KG1 (cell line): ENCODE results near the gene HOXA7.

Experiments used
- DNase-seq: peaks from one replicate; lab custom pipeline; 2025; lab: John Stamatoyannopoulos, UW

The HOXA7 gene

GRCh38 chr7:27118580-27118979 is 37.9 kb downstream of the HOXA7 start:
- DNase-seq, result no peak

- DNase-seq, result no peak
Measured at GRCh38 chr7:27117887-27118491, 38.5 kb downstream of the HOXA7 start.

- no peak for DNase-seq
Measured at GRCh38 chr7:27116962-27117886, 39.3 kb downstream of the HOXA7 start.

- DNase-seq, result no peak
Measured at GRCh38 chr7:27116031-27116961, 40.2 kb downstream of the HOXA7 start.

GRCh38 chr7:27115221-27116026 is 41.1 kb downstream of the HOXA7 start:
- no peak for DNase-seq

DNA sequence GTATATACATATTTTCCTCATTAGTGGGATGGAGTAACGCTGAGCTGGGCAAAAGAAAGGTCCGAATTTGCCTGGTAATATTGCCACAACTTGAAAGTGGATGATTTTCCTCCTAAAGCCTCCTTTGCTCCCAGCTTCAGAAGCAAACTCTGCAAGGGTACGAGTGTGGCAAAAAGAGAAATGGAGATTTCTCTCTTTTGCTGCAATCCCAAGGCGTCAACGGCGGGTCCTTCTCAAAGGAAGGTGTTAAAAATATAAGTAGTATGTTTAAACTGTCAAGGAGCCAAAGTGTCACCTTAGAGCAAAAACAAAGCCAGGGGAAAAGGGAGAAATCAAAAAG is 41.6 kb downstream of the HOXA7 start:
- DNase-seq, result no peak

GRCh38 chr7:27113991-27114769 is 42.3 kb downstream of the HOXA7 start:
- no peak for DNase-seq

DNA sequence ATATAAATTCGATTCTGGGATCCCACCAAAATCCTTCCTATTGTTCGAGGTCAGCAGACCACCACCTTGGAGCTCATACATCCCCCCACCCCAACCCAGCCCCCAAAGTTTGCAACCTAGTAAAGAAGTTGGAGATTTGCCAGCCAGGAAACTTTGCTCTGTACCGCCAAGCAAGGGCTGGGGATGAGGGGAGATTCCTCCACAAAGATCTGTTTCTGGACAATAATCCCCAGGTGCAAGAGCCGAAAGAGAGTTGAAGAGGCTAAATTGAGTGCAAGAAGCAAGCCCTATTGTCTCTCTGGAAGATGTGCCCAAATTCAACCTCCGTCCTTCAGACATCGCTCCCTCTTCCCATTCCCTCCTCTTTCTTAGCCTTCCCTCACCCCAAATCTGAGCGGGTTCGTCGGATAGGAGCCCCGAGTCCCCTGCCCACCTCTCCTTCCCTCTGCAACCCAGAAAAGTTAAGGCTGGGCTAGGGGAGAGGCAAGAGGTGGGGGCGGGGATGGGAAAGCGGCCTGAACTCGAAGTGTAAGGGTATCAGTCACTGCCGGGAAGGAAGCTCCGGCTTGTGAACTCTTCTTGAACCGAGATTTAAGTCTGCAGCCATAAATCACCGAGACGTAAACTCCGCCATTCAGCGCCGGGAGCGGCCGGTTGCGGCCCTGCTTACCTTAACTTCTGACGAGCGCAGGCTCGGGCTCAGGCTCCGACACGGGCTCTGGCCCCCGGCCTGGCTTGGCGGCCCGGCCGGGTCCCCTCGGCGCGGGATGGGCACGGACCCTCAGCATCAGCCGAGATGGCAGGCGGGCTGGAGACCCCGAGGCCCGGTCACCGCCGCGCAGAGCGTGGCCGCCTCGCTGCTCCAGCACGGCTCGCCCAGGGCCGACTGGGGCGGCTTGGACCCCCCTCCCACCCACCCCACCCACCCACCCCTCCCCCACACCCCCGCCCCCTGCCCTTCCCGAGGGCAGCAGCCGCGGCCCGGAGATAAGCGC is 43.2 kb downstream of the HOXA7 start:
- DNase-seq, result no peak

DNA sequence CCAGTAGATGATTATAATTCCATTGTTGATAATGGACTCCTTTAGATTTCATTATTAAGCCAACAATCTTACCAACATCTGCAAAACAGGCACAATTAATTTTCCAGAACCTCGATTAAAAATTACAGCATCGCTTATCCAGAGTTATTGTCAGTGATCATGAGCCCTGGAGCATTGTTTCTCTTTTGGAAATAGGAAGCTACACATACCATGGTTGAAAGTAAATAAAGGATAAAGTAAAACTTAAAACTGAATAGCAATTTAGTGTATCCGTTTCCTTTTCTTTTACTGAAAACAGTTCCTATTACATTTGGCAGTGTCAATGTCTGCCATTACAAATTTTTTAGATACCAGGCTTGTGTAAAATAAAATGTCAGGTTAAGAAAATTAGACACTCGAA is 44.1 kb downstream of the HOXA7 start:
- no peak for DNase-seq

- no peak for DNase-seq
Measured at GRCh38 chr7:27111751-27112277, 44.7 kb downstream of the HOXA7 start.

- DNase-seq, result no peak
Measured at GRCh38 chr7:27111042-27111750, 45.3 kb downstream of the HOXA7 start.

GRCh38 chr7:27110186-27111031 is 46.1 kb downstream of the HOXA7 start:
- no peak for DNase-seq

DNA sequence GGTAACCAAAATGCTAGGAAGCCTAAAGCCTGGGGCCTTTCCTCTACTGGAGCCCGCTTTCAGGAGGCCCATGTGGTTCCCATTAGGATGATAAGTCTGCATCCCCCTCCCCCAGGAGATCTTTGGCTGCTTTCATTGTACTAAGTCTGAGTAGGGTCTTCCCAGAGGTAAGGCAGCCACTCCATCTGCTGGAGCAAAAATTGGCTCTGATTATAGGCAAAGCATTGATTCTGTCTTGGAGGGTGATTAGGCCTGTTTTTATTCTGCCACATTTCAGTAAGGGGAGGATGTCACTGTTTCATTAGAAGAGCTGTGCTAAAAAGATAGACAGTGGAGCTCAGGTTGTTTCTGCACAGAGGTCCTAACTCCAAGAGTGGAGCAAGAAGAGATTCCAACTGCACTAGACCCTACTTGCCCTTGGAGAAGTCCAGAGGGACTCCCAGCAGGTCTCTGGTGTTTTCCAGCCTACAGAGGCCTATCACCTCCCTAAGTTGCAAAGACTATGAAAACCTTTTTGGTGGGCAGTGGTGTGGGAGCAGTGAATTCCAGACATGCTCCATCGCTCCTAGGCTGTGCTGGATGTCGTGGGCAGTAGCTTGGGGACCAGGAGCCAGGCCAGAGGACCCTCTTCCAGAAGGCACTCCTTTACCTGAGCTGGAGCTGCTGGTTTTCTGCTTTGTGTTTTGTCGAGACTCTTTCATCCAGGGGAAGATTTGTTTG is 46.8 kb downstream of the HOXA7 start:
- no peak for DNase-seq

DNA sequence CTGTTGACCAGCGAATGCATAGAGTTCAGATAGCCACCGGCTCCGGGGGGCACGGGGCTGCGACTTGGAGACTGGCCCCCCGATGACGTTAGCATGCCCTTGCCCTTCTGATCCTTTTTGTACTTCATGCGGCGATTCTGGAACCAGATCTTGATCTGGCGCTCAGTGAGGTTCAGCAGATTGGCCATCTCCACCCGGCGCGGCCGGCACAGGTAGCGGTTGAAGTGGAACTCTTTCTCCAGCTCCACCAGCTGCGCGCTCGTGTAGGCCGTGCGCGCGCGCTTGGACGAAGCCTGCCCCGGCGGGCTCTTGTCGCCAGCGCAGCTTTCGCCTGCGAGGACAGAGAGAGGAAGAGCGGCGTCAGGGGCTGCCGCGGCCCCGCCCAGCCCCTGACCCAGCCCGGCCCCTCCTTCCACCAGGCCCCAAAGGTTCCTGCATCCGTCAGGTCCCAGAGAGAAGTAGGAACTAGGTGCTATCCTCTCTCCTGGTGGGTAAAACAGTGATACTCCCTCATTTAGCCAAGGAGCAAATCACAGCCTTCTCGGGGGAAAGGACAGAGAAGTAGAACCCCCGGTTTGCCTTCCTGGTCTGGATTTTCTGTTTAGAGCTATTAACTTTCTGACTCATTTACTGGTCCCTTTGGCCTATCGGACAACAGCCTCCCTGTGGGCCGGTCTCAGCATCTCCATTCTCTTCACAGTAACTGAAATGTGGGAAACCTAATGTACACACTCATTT is 47.9 kb downstream of the HOXA7 start:
- no peak for DNase-seq

DNA sequence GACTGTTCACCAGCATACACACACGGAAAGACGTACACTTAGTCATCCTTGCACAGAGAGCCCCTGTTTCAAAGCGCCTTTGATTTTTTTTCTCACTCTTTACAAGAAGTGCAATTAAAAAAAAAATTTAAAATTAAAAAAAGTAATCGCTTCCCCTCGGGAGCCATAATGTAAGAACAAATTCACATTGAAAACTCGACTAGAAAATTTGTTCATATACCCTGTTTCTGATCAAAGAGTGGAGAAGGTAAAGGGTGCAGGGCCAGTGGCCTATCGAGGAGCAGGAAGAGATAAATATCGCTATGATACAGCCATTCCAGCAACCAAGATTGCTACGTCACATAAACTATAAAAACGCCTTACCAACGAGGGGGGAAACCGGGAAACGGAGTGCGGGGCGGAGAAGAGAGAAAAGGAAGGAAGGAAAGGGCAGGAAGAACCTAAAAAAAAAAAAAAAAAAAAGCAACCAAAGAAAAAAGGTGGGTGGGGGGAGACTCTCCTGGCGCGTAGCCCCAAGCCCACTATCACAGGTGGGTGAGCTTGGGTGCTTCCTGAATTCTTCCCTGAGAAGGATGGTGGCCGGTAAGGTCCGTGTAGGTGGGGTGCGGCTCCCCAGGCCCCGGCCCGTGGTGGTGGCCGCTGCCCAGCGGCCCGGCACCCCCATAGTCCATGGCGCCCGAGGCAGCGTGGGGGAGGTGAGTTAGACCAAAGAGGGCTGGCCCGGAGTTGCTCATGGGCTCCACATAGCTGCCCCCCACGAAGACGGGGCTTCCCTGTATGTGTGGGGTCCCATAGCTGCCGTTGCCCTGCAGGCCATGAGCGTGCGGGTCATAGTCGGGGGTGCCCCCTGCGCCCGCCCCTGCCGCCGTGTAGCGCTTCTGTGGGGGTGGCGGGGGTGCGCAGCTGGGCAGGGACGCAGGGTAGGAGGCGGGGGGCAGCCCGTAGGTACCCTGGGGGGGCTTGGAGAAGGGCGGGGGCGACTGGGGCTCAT is 48.8 kb downstream of the HOXA7 start:
- no peak for DNase-seq
